ENCODE data around the gene THBD.

GRCh38 chr20:23090147-23090546 is 40.7 kb upstream of the THBD start:
- TF ChIP-seq, protein P1, sequence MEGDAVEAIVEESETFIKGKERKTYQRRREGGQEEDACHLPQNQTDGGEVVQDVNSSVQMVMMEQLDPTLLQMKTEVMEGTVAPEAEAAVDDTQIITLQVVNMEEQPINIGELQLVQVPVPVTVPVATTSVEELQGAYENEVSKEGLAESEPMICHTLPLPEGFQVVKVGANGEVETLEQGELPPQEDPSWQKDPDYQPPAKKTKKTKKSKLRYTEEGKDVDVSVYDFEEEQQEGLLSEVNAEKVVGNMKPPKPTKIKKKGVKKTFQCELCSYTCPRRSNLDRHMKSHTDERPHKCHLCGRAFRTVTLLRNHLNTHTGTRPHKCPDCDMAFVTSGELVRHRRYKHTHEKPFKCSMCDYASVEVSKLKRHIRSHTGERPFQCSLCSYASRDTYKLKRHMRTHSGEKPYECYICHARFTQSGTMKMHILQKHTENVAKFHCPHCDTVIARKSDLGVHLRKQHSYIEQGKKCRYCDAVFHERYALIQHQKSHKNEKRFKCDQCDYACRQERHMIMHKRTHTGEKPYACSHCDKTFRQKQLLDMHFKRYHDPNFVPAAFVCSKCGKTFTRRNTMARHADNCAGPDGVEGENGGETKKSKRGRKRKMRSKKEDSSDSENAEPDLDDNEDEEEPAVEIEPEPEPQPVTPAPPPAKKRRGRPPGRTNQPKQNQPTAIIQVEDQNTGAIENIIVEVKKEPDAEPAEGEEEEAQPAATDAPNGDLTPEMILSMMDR (IDR thresholded peaks at IDR 0.05; ENCODE audit: low read length): no peak
- TF ChIP-seq EZH2 (optimal IDR thresholded peaks at IDR 0.05; ENCODE audit: low read depth, low read length): no peak
- TF ChIP-seq EZH2phosphoT487 (IDR thresholded peaks at IDR 0.05; ENCODE audit: low read length): no peak
